LNCaP clone FGC (cell line): Measurements from ENCODE around the gene HIF3A.

Experiments
- DNase-seq: peaks from one replicate; pipeline ENCODE4 v3.0.0-alpha.2; 2011; ENCODE audit warnings: low read depth
- H3K4me3 ChIP-seq: 2 replicates; pipeline ENCODE4 v1.5.1; 2011; ENCODE audit warnings: mild to moderate bottlenecking, low read depth, low read length, control low read depth
- CTCF ChIP-seq: IDR thresholded peaks from 2 replicates; pipeline ENCODE4 v1.5.1; 2012; ENCODE audit warnings: mild to moderate bottlenecking; ENCODE audit not compliant: control insufficient read depth, insufficient read depth; ENCODE audit errors: extremely low read depth

The HIF3A gene

GRCh38 chr19:46388311-46389095, 91.7 kb downstream of the HIF3A start:
- TF ChIP-seq CTCF, result no peak

GRCh38 chr19:46390121-46390858, 93.4 kb downstream of the HIF3A start:
- no peak overlapping the region for H3K4me3 ChIP-seq
- DNase-seq, result no peak

More at GRCh38 chr19:46388311-46389095, 91.7 kb downstream of the HIF3A start:
- DNase-seq, result no peak
- no peak overlapping the region for H3K4me3 ChIP-seq

GRCh38 chr19:46390866-46391265, 94.0 kb downstream of the HIF3A start:
- no peak for DNase-seq
- H3K4me3 ChIP-seq, result no peak overlapping the region
- TF ChIP-seq CTCF, result no peak

More at GRCh38 chr19:46390121-46390858, 93.4 kb downstream of the HIF3A start:
- TF ChIP-seq CTCF, result no peak

- no peak for TF ChIP-seq CTCF
- no peak for DNase-seq
- H3K4me3 ChIP-seq, result no peak overlapping the region
Measured at GRCh38 chr19:46391296-46392251, 94.7 kb downstream of the HIF3A start.

GRCh38 chr19:46392252-46392801, 95.5 kb downstream of the HIF3A start:
- no peak for TF ChIP-seq CTCF
- no peak overlapping the region for H3K4me3 ChIP-seq

GRCh38 chr19:46392837-46393236, 96.0 kb downstream of the HIF3A start:
- no peak for TF ChIP-seq CTCF
- H3K4me3 ChIP-seq, result no peak overlapping the region
- DNase-seq, result no peak

More at GRCh38 chr19:46392252-46392801, 95.5 kb downstream of the HIF3A start:
- no peak for DNase-seq
